Fibroblast of the aortic adventitia (primary cell): ENCODE data around the gene FAM107A. TPM values are rescaled to one million over a fixed set of nuclear protein-coding genes. Genes with fewer than 3 reads are reported as not detected.

ENCODE experiments used
- DNase-seq: peaks from one replicate; pipeline ENCODE4 v3.0.0-alpha.2; 2010; ENCODE audit warnings: low read depth
- H3K4me3 ChIP-seq: 2 replicates; pipeline ENCODE4 v1.5.1; 2011; ENCODE audit warnings: low read depth, mild to moderate bottlenecking, control low read depth, low read length, moderate library complexity
- total RNA-seq: library from RNA; depleted of rRNA; stranded (reverse); fragments of >200 nt; gene quantifications from 2 replicates; pipeline ENCODE4 v1.2.3, GENCODE V29; 2012; ENCODE audit warnings: low replicate concordance
- TF ChIP-seq, protein P1 (sequence below): IDR thresholded peaks from 2 replicates; pipeline ENCODE4 v1.5.1; 2011; ENCODE audit warnings: mild to moderate bottlenecking, low read length, control low read depth, inconsistent platforms; ENCODE audit not compliant: insufficient read depth

FAM107A gene
- total RNA-seq, 1 donor: 0.54 TPM

DNA sequence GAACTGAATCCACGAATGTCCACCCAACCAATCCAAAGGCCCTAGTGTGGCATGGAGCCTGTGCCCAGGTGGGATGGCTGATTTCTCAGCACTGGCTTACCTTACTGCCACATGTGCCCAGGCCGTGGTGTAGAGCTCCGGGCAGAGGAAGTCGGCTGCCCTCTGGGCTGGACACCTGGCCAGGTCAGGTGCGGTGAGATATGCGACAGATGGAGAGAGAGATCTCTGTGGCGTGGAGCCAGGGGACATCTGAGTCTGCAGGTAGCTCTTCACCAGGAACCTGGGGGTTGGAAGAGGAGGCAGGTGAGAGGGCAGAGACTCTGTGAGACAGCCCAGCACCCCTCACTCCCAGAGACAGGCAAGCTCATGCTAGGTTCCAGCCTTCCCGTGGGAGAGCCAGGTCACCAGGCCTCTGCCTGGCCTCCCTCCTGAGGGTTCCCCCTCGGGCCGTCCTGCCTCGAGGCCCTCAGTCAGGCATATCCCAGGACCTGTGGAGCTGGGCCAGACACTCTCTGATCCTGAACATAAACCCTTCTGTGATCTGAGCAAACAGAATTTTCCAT, 52.8 kb downstream of the FAM107A start:
- TF ChIP-seq, protein P1, sequence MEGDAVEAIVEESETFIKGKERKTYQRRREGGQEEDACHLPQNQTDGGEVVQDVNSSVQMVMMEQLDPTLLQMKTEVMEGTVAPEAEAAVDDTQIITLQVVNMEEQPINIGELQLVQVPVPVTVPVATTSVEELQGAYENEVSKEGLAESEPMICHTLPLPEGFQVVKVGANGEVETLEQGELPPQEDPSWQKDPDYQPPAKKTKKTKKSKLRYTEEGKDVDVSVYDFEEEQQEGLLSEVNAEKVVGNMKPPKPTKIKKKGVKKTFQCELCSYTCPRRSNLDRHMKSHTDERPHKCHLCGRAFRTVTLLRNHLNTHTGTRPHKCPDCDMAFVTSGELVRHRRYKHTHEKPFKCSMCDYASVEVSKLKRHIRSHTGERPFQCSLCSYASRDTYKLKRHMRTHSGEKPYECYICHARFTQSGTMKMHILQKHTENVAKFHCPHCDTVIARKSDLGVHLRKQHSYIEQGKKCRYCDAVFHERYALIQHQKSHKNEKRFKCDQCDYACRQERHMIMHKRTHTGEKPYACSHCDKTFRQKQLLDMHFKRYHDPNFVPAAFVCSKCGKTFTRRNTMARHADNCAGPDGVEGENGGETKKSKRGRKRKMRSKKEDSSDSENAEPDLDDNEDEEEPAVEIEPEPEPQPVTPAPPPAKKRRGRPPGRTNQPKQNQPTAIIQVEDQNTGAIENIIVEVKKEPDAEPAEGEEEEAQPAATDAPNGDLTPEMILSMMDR: no peak
- no peak overlapping the region for H3K4me3 ChIP-seq
- no peak for DNase-seq

DNA sequence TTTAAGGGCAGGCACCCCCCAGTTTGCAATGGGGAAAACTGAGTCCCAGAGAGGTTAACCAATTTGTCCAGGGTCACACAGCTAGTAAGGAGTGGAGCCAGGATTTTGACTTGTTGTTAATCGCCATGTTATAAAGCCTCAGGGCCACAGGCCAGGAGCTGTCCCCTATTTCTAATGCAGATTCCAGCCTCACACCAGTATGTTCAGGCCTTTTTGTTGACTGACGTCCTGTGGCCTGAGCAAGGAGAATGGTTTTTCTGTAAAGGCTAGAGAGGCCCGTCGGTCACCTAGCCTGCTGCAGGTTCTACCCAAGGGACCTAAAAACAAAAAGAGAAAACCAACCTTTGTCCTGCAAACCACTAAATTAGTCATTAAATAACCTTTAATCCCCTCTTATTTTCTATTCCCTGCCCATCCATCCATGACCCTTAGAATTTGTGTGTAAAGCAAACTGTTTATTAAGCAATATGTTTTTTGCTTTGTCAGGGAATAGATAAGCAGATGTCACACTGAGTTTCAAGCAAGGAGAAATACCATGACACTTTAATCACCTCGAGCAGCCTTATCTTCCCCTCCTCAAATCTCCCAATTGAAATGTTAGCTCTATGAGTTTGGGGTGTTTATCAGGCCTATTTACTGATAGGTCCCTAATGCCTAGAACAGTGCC, 54.3 kb downstream of the FAM107A start:
- H3K4me3 ChIP-seq: no peak overlapping the region
- DNase-seq: no peak
- TF ChIP-seq, protein P1: no peak

DNA sequence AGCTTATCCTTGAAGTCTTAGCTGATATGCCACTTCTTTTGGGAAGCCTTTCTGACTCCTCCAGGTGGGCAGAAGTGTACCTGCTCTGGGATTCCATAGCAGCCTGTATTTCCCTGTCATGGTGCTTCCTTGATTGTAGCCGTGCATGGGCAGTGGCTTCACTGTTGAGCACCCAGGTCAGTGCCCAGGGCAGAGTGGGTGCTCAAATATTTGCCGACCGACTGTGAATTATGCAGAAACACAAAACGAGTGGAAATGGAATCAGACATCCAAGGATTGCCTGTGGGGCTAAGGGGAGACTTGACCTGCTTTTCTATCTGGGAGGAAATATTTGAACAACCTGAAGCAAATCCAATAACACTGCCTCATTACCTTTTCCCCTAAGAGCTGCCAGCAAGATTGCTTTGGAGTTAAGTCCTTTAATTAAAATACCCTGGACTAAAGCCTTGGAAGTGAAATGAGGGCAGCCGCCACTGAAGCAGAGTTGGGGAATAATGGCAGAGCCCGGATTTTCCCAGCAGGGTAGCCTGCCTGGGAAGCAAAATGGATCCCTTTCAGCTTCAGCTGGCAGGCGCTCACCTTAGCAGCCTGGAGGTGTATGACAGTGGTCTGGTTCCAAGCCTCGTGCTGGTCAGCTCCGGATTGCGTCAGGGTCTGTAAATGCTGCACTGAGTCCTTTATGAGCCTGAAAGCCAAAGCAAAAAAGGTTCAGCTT, 55.1 kb downstream of the FAM107A start:
- TF ChIP-seq, protein P1: no peak
- DNase-seq: no peak
- no peak overlapping the region for H3K4me3 ChIP-seq

DNA sequence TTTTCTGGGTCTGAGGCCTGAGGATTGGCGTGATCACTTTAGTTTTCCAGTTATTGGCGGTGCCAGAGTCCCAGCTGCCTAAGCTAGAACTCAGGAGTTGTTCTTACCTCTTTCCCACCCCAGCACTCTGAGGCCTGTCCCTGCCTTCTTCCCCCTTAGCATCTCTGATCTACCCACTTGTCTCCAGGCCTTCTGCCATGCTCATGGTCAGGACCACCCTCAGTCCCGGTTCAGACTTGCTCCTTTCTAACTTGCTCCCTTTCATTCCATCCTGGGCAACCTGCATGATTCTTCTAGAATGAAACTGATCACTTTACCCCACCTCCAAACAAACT, 55.9 kb downstream of the FAM107A start:
- DNase-seq: no peak
- TF ChIP-seq, protein P1: no peak
- H3K4me3 ChIP-seq: no peak overlapping the region

DNA sequence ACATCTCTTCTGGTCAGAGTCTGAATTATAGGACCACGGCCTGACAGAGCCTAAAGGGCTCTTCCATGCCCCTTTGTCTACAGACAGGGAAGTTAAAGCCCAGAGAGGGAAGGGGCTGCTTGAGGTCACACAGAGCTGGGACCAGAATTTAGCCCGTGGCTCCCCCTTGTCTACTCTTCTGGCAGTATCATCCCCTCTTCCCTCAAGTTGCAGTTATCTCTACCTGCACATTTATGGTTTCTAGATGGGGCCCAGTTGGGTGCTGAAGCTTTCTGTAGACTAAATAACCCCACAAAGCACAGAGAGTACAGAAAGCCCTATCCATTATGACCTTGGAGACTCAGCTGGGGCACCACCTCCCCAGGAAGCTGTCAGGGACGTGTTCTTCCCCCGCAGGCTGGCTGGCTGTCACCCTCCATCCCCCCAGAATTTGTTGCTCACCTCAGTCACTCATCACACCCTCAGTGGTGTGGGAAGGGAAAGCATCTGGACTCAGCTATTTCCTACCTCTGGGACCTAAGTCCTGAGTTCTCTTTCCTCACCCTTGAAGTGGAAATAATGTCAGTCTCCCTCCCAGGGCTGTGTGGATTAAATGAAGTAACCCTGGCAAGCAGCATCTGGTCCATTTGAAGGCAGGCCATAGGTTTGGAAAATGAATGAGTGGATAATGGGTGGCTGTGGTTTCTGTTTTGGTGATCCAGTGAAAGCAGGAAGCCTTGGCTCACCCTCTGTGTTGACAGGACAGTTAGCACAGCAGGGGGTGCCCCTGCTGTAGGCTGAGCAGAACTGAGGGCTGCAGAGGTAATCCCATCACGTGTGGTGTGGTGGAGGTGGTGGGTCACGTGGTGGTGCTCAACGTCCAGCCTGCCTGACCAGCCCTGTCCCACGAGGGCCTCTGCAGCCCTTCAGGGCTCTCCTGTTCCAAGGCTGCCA, 56.5 kb downstream of the FAM107A start:
- no peak for DNase-seq

More for the DNA sequence above, 56.5 kb downstream of the FAM107A start:
- no peak overlapping the region for H3K4me3 ChIP-seq
- TF ChIP-seq, protein P1: no peak
